Bronchial epithelial cell (primary cell): ENCODE results near the gene DAAM1. TPM values are rescaled to one million over a fixed set of nuclear protein-coding genes. Genes with fewer than 3 reads are reported as not detected.

ENCODE experiments used
- DNase-seq: peaks from one replicate; pipeline ENCODE4 v3.0.0-alpha.2; 2010; ENCODE audit warnings: low read depth
- FAIRE-seq: peaks from 2 replicates; lab custom pipeline; 2011; peaks lifted over from hg19 to GRCh38; lab: Jason Lieb, UNC
- H3K27me3 ChIP-seq: 2 replicates; pipeline ENCODE4 v1.5.1; 2011; ENCODE audit warnings: low read length; ENCODE audit not compliant: control insufficient read depth, insufficient read depth
- H3K36me3 ChIP-seq: 2 replicates; pipeline ENCODE4 v1.5.1; 2011; ENCODE audit warnings: low read length; ENCODE audit not compliant: control insufficient read depth, insufficient read depth
- H3K4me3 ChIP-seq: 2 replicates; pipeline ENCODE4 v1.5.1; 2011; ENCODE audit warnings: mild to moderate bottlenecking, low read depth, low read length, control low read depth
- total RNA-seq: library from RNA; depleted of rRNA; stranded (reverse); fragments of >200 nt; gene quantifications from 2 replicates; pipeline ENCODE4 v1.2.1, GENCODE V29; 2014
- TF ChIP-seq, protein P1 (sequence below): IDR thresholded peaks from 2 replicates; pipeline ENCODE4 v1.5.1; 2011; ENCODE audit warnings: mild to moderate bottlenecking, moderate library complexity, low read length, control low read depth, inconsistent platforms; ENCODE audit not compliant: insufficient read depth, severe bottlenecking

Gene DAAM1
- total RNA-seq, 1 donor from 2014 or later = 16.6 TPM

- H3K27me3 ChIP-seq = no peaks in the 10 kb centered on the region
- TF ChIP-seq, protein P1, sequence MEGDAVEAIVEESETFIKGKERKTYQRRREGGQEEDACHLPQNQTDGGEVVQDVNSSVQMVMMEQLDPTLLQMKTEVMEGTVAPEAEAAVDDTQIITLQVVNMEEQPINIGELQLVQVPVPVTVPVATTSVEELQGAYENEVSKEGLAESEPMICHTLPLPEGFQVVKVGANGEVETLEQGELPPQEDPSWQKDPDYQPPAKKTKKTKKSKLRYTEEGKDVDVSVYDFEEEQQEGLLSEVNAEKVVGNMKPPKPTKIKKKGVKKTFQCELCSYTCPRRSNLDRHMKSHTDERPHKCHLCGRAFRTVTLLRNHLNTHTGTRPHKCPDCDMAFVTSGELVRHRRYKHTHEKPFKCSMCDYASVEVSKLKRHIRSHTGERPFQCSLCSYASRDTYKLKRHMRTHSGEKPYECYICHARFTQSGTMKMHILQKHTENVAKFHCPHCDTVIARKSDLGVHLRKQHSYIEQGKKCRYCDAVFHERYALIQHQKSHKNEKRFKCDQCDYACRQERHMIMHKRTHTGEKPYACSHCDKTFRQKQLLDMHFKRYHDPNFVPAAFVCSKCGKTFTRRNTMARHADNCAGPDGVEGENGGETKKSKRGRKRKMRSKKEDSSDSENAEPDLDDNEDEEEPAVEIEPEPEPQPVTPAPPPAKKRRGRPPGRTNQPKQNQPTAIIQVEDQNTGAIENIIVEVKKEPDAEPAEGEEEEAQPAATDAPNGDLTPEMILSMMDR = no peak
- no peak for DNase-seq
- FAIRE-seq = no peak
- peaks cover 7% of the 10 kb centered on the region for H3K36me3 ChIP-seq
- H3K4me3 ChIP-seq = no peak overlapping the region
Measured at GRCh38 chr14:59261334-59261733, 72.9 kb downstream of the DAAM1 start.

- FAIRE-seq = no peak
- H3K27me3 ChIP-seq = no peaks in the 10 kb centered on the region
- TF ChIP-seq, protein P1 = peak; percentile 8
Measured at GRCh38 chr14:59262717-59263454, 74.4 kb downstream of the DAAM1 start.

DNA sequence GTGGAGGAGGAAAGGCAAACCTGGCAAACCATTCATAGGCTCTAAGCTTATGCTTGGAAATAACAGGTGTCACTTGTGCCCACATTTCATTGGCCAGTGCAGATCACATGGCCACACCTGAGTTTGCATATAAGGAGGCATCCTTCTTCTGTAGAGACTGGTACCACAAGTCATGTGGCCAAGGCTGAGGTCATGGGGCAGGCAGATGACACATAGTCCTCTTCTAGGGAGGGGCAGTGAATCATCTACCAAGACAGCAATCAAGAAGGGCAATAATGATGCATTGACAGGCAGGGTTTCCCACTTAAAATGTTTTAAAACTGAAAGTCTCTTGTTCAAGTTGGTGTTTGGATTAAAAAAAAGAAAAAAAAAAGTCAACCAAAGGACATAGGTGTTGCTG, 77.3 kb downstream of the DAAM1 start:
- FAIRE-seq = no peak
- H3K27me3 ChIP-seq = no peaks in the 10 kb centered on the region
- peak; percentile 85 for DNase-seq

More at GRCh38 chr14:59262717-59263454, 74.4 kb downstream of the DAAM1 start:
- Histone ChIP-seq H3K36me3 (peaks cover 7% of the 10 kb centered on the region), H3K4me3 (no peak overlapping the region)
- no peak for DNase-seq

GRCh38 chr14:59267046-59267445, 78.6 kb downstream of the DAAM1 start:
- no peak for FAIRE-seq
- no peak overlapping the region for H3K4me3 ChIP-seq
- peaks cover 11% of the 10 kb centered on the region for H3K36me3 ChIP-seq
- TF ChIP-seq, protein P1 = no peak
- H3K27me3 ChIP-seq = no peaks in the 10 kb centered on the region
- DNase-seq = no peak

More for the DNA sequence above, 77.3 kb downstream of the DAAM1 start:
- Histone ChIP-seq H3K4me3 (no peak overlapping the region), H3K36me3 (peaks cover 11% of the 10 kb centered on the region)
- TF ChIP-seq, protein P1 = no peak

DNA sequence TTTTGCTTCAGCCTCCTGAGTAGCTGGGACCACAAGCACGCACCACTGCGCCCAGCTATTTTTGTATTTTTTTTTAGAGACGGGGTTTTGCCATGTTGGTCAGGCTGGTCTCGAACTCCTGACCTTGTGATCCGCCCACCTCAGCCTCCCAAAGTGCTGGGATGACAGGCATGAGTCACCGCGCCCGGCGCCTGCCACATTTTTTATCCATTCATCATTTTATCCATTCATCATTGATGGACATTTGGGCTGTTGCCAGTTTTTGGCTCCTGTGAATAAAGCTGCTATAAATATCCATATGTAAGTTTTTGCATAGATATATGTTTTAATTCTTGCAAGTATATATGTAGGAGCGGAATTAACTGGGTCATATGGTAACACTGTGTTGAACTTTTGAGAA, 79.5 kb downstream of the DAAM1 start:
- peak; percentile 61 for DNase-seq
- TF ChIP-seq, protein P1 = no peak
- H3K27me3 ChIP-seq = no peaks in the 10 kb centered on the region
- no peak for FAIRE-seq
- H3K36me3 ChIP-seq = peaks cover 11% of the 10 kb centered on the region
- no peak overlapping the region for H3K4me3 ChIP-seq

GRCh38 chr14:59268858-59269257, 80.4 kb downstream of the DAAM1 start:
- TF ChIP-seq, protein P1 = no peak
- Histone ChIP-seq H3K4me3 (no peak overlapping the region), H3K36me3 (peaks cover 7% of the 10 kb centered on the region), H3K27me3 (no peaks in the 10 kb centered on the region)
- DNase-seq (no peak), FAIRE-seq (no peak)
